AG09319 (cell line): Measurements from ENCODE around the gene HPCAL1.

Experiments used
- DNase-seq: peaks from one replicate; pipeline ENCODE4 v3.0.0-alpha.2; 2010; ENCODE audit warnings: low read depth; ENCODE audit errors: extremely low read depth
- CTCF ChIP-seq: IDR thresholded peaks from 2 replicates; pipeline ENCODE4 v1.5.1; 2011; ENCODE audit warnings: low read depth, mild to moderate bottlenecking, inconsistent platforms, low read length, moderate library complexity

Gene HPCAL1

GRCh38 chr2:10301941-10302478, 694 bp upstream of the HPCAL1 start:
- DNase-seq = no peak
- no peak for TF ChIP-seq CTCF

- no peak for TF ChIP-seq CTCF
- no peak for DNase-seq
These were observed 533 bp downstream of the HPCAL1 start for GRCh38 chr2:10303181-10303693.

GRCh38 chr2:10303694-10304378, 1.1 kb downstream of the HPCAL1 start:
- TF ChIP-seq CTCF = peak; percentile 27
- no peak for DNase-seq

- no peak for TF ChIP-seq CTCF
- DNase-seq = no peak
These were observed 2.0 kb downstream of the HPCAL1 start for GRCh38 chr2:10304458-10305253.

GRCh38 chr2:10305254-10305635, 2.5 kb downstream of the HPCAL1 start:
- TF ChIP-seq CTCF = no peak
- no peak for DNase-seq

GRCh38 chr2:10305715-10306114, 3.0 kb downstream of the HPCAL1 start:
- TF ChIP-seq CTCF = no peak
- DNase-seq = no peak
